ENCODE results near the gene HYCC2. TPM values are rescaled to one million over a fixed set of nuclear protein-coding genes. Genes with fewer than 3 reads are reported as not detected.

HYCC2 gene
- total RNA-seq, 3 donors from 2014 or later = 16.4 to 38.7 (median 24.1) TPM

DNA sequence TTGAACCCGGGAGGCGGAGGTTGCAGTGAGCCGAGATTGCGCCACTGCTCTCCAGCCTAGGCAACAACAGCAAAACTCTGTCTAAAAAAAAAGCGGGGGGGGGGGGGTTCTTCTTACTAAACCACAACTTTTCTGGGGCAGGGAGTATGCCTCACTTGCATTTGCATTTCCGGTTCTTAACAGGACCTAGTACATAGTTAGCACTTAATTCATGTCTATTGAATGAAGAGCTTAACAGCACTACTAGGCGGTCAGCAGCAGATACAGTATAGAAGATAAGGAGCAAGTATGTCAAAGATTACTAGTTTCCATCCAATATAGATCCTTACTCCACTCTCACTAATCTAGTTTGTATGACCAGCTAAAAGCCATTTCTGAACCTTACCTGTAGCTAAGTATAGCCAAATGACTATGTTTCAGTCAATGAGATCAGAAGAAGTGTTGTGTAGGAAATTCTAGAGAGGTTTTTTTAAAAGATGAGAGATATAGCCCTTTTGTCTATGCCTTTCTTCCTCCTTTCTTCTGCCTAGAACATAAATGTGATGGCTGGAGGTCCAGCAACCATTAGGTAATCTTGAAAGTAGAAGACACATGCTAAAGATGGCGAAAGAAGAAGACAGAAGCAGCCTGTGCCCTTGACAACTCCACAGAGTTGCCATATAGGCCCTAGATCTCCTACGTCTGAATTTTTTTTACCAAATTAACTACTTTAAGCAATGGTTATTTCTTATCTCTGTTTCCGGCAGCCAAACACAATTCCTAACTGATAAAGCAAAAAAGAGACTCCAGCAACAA is 11.3 kb downstream of the HYCC2 start:
- intact Hi-C loops (cut with DNase I; ENCODE audit: low total_unique reads) = no loop called here
- no peaks in the 10 kb centered on the region for H3K27me3 ChIP-seq
- TF ChIP-seq POLR2A (IDR thresholded peaks at IDR 0.05) = no peak
- no peak for TF ChIP-seq CTCF (IDR thresholded peaks at IDR 0.05)
- no peak for TF ChIP-seq POLR2AphosphoS5 (IDR thresholded peaks at IDR 0.05)
- no peaks in the 10 kb centered on the region for H3K36me3 ChIP-seq
- H3K27ac ChIP-seq = no peak overlapping the region
- DNase-seq (ENCODE audit: low spot score in 2 of 2) = no peak
- no peaks in the 10 kb centered on the region for H3K4me1 ChIP-seq
- H3K9me3 ChIP-seq = no peaks in the 10 kb centered on the region
- H3K4me3 ChIP-seq = no peak overlapping the region

DNA sequence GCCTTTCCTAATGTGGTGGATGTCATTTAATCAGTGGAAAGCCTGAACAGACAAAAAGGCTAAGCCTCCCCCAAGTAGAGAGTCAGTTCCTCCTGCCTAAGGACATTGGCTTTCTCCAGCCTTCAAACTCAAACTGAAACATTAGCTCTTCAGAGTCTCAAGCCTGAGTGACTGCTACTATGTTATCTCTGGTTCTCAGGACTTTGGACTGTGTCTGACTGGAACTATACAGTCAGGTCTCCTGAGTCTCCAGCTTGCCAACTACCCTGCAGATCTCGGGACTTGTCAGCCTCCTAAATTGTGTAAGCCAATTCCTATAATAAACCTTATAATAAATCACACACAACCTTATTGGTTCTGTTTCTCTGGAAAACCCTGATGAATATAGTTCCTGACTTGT is 12.6 kb downstream of the HYCC2 start:
- no peaks in the 10 kb centered on the region for H3K4me1 ChIP-seq
- H3K27ac ChIP-seq = no peak overlapping the region
- DNase-seq (ENCODE audit: low spot score in 2 of 2) = no peak
- TF ChIP-seq CTCF (IDR thresholded peaks at IDR 0.05) (no peak), POLR2A (IDR thresholded peaks at IDR 0.05) (no peak), POLR2AphosphoS5 (IDR thresholded peaks at IDR 0.05) (no peak)
- no peaks in the 10 kb centered on the region for H3K9me3 ChIP-seq
- H3K4me3 ChIP-seq = no peak overlapping the region
- no peaks in the 10 kb centered on the region for H3K36me3 ChIP-seq
- intact Hi-C loops (cut with DNase I; ENCODE audit: low total_unique reads) = no loop called here
- no peaks in the 10 kb centered on the region for H3K27me3 ChIP-seq

DNA sequence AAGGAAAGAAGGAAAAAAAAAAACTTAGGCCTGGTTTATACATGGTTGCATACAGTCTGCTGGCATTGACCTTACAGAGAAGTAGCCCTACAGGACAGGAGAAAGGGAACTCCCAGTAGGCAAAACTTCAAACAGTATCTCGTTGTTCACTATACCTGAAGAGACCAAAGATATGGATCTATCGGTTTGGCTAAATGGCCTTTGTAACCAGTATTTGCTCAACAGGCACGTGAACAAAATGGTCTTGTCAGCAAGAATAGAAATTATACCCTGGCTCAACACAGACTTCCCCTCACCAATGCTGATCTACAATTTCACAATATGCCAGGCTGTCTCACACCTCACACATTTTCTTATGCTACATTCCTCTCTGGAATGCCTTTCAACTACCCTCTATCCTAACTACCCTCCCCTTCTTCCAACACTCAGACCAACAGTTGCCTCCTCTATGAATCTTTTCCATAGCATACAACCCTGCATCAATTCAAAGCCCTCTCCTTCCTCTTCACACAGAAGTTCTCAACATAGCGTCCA is 13.7 kb downstream of the HYCC2 start:
- intact Hi-C loops (cut with DNase I; ENCODE audit: low total_unique reads) = no loop called here
- H3K36me3 ChIP-seq = no peaks in the 10 kb centered on the region
- no peak overlapping the region for H3K4me3 ChIP-seq
- H3K9me3 ChIP-seq = no peaks in the 10 kb centered on the region
- H3K27ac ChIP-seq = no peak overlapping the region
- TF ChIP-seq CTCF (IDR thresholded peaks at IDR 0.05) (no peak), POLR2AphosphoS5 (IDR thresholded peaks at IDR 0.05) (no peak), POLR2A (IDR thresholded peaks at IDR 0.05) (no peak)
- H3K27me3 ChIP-seq = no peaks in the 10 kb centered on the region
- H3K4me1 ChIP-seq = no peaks in the 10 kb centered on the region
- no peak for DNase-seq (ENCODE audit: low spot score in 2 of 2)

- DNase-seq (ENCODE audit: low spot score in 2 of 2) = no peak
- Histone ChIP-seq H3K27ac (peak overlapping the region in 1 of 2 donors; percentile 34), H3K36me3 (no peaks in the 10 kb centered on the region), H3K9me3 (no peaks in the 10 kb centered on the region), H3K4me3 (no peak overlapping the region), H3K4me1 (no peaks in the 10 kb centered on the region), H3K27me3 (no peaks in the 10 kb centered on the region)
- no peak for TF ChIP-seq POLR2A (IDR thresholded peaks at IDR 0.05)
- TF ChIP-seq CTCF (IDR thresholded peaks at IDR 0.05) = no peak
- TF ChIP-seq POLR2AphosphoS5 (IDR thresholded peaks at IDR 0.05) = no peak
- intact Hi-C loops (cut with DNase I; ENCODE audit: low total_unique reads) = no loop called here
Observed at GRCh38 chr2:201057087-201057521, 14.4 kb downstream of the HYCC2 start.

GRCh38 chr2:201049455-201049854 is 22.0 kb downstream of the HYCC2 start:
- no peak overlapping the region for H3K4me3 ChIP-seq
- intact Hi-C loops (cut with DNase I; ENCODE audit: low total_unique reads) = no loop called here
- no peak overlapping the region for H3K27ac ChIP-seq
- no peaks in the 10 kb centered on the region for H3K9me3 ChIP-seq
- TF ChIP-seq CTCF (IDR thresholded peaks at IDR 0.05) = no peak
- TF ChIP-seq POLR2AphosphoS5 (IDR thresholded peaks at IDR 0.05) = no peak
- TF ChIP-seq POLR2A (IDR thresholded peaks at IDR 0.05) = no peak
- DNase-seq (ENCODE audit: low spot score in 2 of 2) = no peak
- no peaks in the 10 kb centered on the region for H3K4me1 ChIP-seq
- no peaks in the 10 kb centered on the region for H3K27me3 ChIP-seq
- H3K36me3 ChIP-seq = no peaks in the 10 kb centered on the region

All from breast epithelium (tissue), 4 donors.